HK-2 (cell line): ENCODE measurements around the gene AUTS2.

Experiments
- DNase-seq: peaks from one replicate; pipeline ENCODE4 v3.0.0-alpha.2; 2018; ENCODE audit not compliant: unreplicated experiment

Gene AUTS2

GRCh38 chr7:69789563-69789962 is 191.3 kb downstream of the AUTS2 start:
- DNase-seq, result no peak

- no peak for DNase-seq
Measured at GRCh38 chr7:69790977-69791724, 192.9 kb downstream of the AUTS2 start.

DNA sequence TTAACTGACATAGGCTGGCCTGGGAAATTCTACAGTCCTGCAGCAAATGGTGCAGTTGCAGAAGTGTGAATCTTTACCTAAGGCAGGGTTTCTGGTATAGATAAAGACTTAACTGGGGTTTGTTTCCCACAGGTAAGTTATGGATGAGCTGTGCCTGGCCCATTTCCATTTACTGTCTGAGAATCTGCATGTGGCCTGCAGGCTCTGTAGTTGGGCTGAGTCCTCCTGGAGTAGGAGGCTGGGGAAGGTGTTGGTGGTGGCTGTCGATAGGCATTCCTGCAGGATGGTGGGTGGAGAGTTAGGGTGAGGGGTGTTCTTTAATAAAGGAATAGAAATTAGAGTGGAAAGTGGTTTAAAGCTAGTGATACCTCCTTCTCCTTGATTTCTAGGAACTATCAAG is 193.5 kb downstream of the AUTS2 start:
- no peak for DNase-seq

- DNase-seq, result no peak
Measured at GRCh38 chr7:69795932-69796331, 197.7 kb downstream of the AUTS2 start.

DNA sequence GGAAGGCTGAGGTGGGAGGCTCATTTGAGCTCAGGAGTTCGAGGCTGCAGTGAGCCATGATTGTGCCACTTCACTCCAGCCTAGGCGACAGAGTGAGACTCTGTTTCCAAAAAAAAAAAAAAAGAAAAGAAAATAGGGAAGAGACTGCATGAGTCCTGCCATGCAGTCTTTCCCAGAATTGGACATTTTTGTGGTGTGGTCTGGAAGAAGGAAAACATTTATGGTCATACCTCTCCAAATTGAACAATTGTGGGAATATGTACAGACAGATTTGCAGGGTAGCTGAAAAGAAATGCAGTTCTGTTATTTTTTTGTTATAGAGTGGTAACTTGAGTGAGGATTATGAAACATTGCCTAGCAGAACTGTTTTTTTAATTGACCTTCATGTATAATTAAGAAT is 198.1 kb downstream of the AUTS2 start:
- DNase-seq, result no peak

DNA sequence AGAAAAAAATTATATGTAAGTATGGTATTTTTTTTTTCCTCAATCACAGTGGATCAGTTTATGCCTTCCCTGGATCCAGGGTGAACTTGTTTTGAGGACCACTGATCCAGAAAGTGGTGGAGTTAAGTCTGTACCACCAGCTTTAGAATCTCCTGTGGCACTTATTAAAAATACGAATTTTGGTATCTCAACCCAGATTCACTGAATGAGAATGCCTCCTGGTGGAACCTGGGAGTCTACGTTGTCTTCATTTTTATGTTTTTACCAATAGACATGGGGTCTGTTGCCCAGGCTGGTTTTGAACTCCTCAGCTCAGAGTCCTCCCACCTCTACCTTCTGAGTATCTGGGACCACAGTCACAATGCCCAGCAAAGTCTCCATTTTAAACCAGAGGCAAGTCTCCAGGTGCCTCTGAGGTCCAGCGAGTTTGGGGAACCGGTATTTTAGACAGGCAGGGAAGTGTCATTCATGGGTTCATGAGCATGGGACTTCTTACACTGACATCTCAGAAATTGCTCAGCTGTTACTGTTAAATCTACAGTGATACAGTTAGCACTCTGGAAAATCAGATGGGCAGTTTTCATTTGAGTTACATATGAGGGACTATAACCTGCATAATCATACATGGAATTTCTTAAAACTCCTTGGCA is 200.9 kb downstream of the AUTS2 start:
- DNase-seq, result no peak

- DNase-seq, result no peak
Measured at GRCh38 chr7:69799990-69800389, 201.7 kb downstream of the AUTS2 start.

GRCh38 chr7:69800495-69800894 is 202.2 kb downstream of the AUTS2 start:
- no peak for DNase-seq

DNA sequence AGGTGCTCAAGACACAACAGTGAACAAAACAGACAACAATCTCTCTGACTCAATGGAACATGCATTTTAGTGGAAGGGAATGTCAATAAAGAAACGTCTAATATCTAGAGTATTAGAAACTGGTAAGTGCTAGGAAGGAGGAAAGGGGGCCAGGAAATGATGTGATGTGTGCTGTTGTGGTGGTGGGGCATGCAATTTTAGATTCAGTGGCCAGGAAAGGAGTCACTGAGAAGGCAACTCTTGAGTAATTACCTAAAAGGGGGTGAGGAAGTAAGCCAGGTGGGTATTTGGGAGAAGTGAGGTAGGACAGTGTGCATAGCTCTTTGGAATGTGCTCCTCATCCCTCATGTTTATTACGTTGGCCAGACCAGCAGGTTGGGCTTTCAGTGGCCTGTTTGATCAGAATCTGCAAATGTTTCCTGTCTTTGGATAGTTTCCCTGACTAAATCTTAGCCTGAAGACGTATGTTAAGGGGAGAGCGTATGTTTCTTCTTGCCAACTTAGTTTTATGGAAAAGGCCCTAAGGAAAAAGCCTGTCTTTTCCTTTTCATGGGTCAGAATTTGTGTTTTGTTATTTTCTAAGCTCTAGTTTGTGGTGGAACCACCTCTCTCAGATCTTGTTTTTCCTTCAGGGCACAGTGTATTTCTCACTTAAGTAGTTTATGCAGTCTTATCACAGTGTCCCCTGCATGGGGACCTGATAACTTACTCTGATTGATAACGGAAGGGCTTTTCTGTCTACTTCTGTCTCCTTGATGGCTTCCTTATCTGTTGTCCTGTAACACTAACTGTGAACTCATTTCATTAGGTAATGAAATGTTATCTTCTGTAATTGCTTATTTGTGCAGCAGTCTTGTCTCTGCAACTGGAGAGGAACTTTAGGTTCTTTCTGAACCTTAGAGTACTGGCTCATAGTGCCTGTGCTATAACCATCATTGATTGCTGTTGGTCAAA is 203.7 kb downstream of the AUTS2 start:
- DNase-seq, result no peak

- no peak for DNase-seq
Measured at GRCh38 chr7:69803699-69804516, 205.6 kb downstream of the AUTS2 start.

- DNase-seq, result no peak
Measured at GRCh38 chr7:69804962-69805361, 206.7 kb downstream of the AUTS2 start.

DNA sequence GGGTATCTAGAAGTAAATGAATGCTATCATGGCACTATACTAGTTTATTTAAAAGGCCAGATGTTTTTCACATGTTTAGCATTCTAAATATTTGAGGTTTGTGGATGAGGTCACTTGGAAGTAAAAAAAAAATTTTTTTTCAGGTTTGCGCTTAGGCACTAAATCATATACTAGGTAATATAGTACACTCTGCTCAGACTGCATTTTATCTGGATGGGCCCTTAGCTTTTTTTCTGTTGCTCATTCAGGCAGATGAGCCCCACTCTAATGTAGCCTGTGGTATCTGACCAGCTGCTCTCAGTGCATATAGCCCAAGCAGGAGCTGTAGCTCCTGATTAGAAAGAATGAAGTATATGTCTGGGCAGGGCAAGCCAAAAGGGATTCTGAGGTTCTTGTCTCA is 210.1 kb downstream of the AUTS2 start:
- DNase-seq, result no peak

DNA sequence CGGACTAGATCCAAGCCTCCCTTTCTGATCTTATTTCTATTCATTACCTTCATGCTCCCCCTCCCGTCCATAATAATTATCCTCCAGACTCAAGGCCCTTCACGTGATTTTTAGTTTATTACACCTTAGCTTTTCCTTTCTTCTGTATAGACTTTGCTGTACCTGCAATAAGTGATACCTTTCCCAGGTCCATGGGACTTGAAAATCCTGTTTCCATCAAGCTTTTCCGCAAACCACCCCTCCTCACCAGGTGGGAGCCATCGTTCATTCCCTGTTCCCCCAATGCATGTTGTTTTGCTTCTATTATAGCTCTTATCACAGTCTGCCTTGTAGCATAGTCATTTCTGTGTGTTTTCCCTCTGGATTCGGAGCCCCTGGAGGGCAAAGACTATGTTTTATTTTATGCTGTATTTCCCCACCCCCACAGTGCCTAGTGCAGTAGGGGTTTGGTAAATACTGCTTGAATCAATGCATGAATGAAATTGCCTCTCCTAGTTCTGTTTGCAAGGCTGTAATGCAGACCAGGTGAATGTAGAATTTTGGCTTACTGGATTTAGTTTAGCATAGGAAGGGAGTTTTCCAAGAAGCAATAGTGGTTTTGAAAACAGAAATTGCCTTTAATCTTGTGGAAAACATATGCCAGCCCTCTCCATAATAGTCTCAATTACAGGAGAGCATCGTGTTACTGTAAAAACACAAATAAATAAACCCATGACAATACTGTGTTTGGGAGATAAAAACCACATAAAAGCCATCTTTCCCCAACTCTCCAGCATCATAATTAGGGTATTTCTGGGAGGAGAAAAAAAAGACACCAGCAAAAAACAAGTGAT is 213.4 kb downstream of the AUTS2 start:
- DNase-seq, result no peak

DNA sequence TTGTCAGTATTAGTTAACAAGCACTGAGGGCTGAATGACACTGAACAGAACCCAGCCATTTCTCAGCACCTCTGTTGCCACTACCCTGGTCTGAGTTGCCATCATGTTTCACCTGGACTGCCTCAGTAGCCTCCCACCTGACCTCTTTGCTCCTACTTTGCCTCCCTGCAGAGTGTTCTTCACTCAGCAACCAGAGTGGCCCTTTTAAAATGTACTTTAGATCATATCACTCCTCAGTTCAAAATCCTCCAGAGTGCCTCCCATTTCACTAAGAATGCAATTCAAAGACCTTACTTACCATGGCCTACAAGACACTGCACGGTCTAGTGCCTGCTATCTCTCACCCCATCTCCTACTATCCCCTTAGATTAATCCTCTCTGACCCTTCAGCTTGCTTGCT is 214.5 kb downstream of the AUTS2 start:
- DNase-seq, result no peak

DNA sequence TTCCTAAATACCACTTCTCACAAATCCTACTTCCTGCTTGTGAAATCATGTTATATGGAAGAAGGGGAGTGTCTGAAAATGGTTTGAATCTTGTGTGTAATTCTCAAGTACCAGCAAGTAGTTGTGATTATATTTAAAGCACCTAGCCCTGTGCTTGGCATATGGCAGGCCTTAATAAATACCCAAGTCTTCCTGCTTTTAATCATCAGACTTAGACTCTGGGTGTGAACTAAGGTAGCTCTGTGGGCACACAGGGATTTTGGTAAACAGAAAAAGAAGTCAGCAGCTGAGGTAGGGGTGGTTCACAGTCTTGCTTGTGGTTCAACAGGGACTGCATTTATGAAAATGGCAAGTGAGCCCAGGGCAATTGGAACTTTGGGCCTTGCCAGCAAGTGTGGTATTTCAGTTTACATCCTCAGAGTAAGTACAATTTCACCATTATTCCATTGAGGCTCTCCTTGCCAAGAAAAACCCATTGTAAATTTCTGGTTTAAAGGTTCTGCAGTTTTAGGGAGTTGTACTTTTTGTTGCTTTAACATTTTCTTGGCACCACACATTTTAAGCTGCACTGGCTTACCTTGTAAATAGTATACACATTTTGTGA is 215.5 kb downstream of the AUTS2 start:
- DNase-seq, result no peak

DNA sequence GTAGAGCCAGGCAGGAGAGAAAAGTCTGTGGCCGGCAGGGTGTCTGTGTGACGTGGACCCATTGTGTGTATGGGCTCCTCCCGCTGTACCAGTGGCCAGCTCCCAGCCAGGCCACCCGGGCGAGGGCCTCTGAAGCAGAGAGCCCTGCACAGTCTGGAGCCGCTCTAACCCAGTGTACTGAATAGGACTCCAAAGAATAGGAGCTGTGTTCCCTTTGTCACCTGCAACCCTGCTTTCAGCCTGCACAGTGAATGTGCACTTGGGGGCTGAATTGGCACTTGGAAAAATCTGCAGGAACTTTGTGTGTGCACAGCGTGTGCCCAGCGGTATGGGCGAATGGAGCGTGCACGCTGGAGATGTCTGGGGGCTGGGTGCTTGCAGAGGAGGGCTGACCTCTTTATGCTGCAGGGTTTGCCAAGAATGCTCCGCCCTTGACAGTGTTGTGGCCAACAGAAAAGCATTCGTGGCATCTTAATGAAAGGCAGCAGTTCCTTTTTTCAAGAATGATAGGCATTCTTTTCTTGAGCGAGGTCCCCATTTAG is 216.2 kb downstream of the AUTS2 start:
- DNase-seq, result no peak

DNA sequence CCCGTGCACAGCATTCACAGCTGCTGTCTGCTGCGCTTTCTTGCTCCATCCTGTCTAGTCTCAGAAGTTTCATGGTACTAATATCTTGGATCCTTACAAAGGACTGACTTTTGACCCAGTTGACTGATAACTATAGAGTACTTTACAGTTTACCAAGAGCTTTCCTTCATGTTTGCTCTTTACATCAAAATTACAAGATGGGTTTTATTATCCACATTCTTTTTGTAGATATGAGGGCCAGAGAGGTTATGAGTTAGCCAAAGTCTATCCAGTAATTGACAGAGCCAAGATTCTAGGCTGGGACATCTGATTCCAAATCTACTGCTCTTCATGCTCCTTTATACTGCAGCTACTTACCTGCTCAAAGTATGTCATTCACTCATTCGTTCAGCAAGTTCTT is 218.2 kb downstream of the AUTS2 start:
- no peak for DNase-seq

GRCh38 chr7:69817121-69817520 is 218.8 kb downstream of the AUTS2 start:
- no peak for DNase-seq

DNA sequence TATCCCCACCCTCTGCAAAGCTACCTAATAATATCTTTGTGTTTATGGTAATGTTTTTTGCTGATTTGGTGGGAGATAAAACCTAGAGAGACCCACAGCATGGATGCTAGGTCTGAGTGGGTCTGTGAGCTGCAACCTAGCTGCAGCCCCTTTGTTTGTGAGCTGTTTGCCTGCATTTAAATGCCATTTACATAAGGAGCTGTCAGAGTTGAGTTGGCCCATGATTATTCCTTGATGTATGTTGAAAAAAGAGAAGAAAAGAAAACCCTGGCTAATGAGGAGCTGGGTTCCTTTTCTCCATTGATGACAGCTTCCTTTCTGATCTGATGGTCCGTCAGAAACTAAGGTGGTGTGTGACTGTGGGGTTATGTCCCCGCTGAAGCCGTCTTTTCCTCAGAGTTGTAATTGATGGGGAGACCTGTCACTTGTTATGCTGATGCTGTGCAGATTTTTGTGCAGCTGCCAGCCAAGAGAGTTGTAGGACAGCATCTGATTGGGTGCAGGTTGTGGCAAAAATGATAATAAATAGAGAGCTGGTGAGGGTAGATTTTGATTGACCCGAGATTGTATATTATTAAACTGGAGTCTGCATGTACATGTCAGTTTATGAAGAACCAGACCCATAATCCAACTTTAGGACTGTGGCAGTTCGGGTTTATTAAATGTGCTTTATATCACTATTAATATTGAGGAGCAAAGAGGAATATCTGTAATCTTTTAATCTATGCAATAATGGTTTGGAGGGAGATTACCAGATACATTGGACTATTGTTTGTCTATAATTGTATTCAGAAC is 219.8 kb downstream of the AUTS2 start:
- no peak for DNase-seq
